Neural crest cell (in vitro differentiated cells): ENCODE results near the gene SUN5. TPM values are rescaled to one million over a fixed set of nuclear protein-coding genes. Genes with fewer than 3 reads are reported as not detected.
A peak's percentile ranks its signal among the peaks of the same experiment; 100 is the strongest.

Experiments
- DNase-seq: peaks from one replicate; pipeline ENCODE4 v3.0.0; 2021; ENCODE audit warnings: low read depth, mixed read lengths, low spot score
- H3K27ac Mint-ChIP-seq: one replicate; pipeline ENCODE4 v1.8.0; 2021; ENCODE audit warnings: mild to moderate bottlenecking, mixed read lengths; ENCODE audit not compliant: unreplicated experiment
- H3K27me3 Mint-ChIP-seq: 2 replicates; pipeline ENCODE4 v1.8.0; 2021; ENCODE audit warnings: low read depth, mild to moderate bottlenecking, mixed read lengths
- H3K36me3 Mint-ChIP-seq: 2 replicates; pipeline ENCODE4 v1.8.0; 2021; ENCODE audit warnings: low read depth, mild to moderate bottlenecking, mixed read lengths
- H3K4me1 Mint-ChIP-seq: 2 replicates; pipeline ENCODE4 v1.8.0; 2021; ENCODE audit warnings: mixed read lengths
- H3K4me3 Mint-ChIP-seq: one replicate; pipeline ENCODE4 v1.8.0; 2021; ENCODE audit warnings: mild to moderate bottlenecking, mixed read lengths
- H3K9me3 Mint-ChIP-seq: 2 replicates; pipeline ENCODE4 v1.8.0; 2021; ENCODE audit warnings: mixed read lengths
- CTCF ChIP-seq: fragments of 200-600 bp; sonication (generic); conservative IDR thresholded peaks from 2 replicates; pipeline ENCODE4 v1.5.0; 2021; ENCODE audit warnings: antibody characterized with exemption, mild to moderate bottlenecking
- total RNA-seq: library from RNA; stranded (reverse); gene quantifications from 2 replicates; pipeline ENCODE4 v1.2.1, GENCODE V29; 2021

SUN5 gene
- total RNA-seq, 1 donor from 2014 or later, result not detected

GRCh38 chr20:33009214-33010132 lies 5.2 kb upstream of the SUN5 start:
- no peak for TF ChIP-seq CTCF
- Mint-ChIP-seq H3K9me3 (peaks cover 3% of the 10 kb centered on the region), H3K4me1 (peaks cover 24% of the 10 kb centered on the region), H3K27ac (peak overlapping the region; percentile 77), H3K36me3 (no peaks in the 10 kb centered on the region), H3K4me3 (no peak overlapping the region), H3K27me3 (no peaks in the 10 kb centered on the region)
- peak; percentile 29 for DNase-seq

- H3K27ac Mint-ChIP-seq, result peak overlapping the region; percentile 59
- no peak for DNase-seq
- H3K9me3 Mint-ChIP-seq, result peaks cover 3% of the 10 kb centered on the region
- TF ChIP-seq CTCF, result no peak
- H3K27me3 Mint-ChIP-seq, result no peaks in the 10 kb centered on the region
- H3K36me3 Mint-ChIP-seq, result no peaks in the 10 kb centered on the region
- peaks cover 24% of the 10 kb centered on the region for H3K4me1 Mint-ChIP-seq
- no peak overlapping the region for H3K4me3 Mint-ChIP-seq
These were observed 4.3 kb upstream of the SUN5 start for GRCh38 chr20:33008336-33009213.

- H3K27ac Mint-ChIP-seq, result peak within 1 kb of the TSS; percentile 59
- peaks cover 24% of the 10 kb centered on the region for H3K4me1 Mint-ChIP-seq
- no peak for TF ChIP-seq CTCF
- H3K4me3 Mint-ChIP-seq, result no peak within 1 kb of the TSS
- no peak for DNase-seq
- peaks cover 3% of the 10 kb centered on the region for H3K9me3 Mint-ChIP-seq
- no peaks in the 10 kb centered on the region for H3K27me3 Mint-ChIP-seq
- no peaks in the 10 kb centered on the region for H3K36me3 Mint-ChIP-seq
These were observed 3.4 kb upstream of the SUN5 start, which contains the start of gene BPIFB2 for GRCh38 chr20:33007376-33008335. TSS of gene BPIFB2 (plus strand) at chr20:33007704. CDS start at chr20:33008575, 871 bp downstream.

- Mint-ChIP-seq H3K36me3 (no peaks in the 10 kb centered on the region), H3K4me1 (peaks cover 20% of the 10 kb centered on the region), H3K27me3 (no peaks in the 10 kb centered on the region), H3K27ac (no peak overlapping the region), H3K9me3 (peaks cover 3% of the 10 kb centered on the region), H3K4me3 (no peak overlapping the region)
- no peak for DNase-seq
- TF ChIP-seq CTCF, result no peak
These were observed 2.6 kb upstream of the SUN5 start for GRCh38 chr20:33006776-33007375.
